GM18951 (cell line): Measurements from ENCODE around the gene HAPLN3.

Source experiments
- POLR2A ChIP-seq: IDR thresholded peaks from 4 replicates; pipeline ENCODE4 v1.6.1; 2011; ENCODE audit warnings: mild to moderate bottlenecking; ENCODE audit not compliant: insufficient read length, insufficient read depth; ENCODE audit errors: extremely low read depth
- in situ Hi-C: fragments of 300-500 bp; cut with MboI; formaldehyde crosslinking; loops from one replicate; pipeline ENCODE4 v1.12.0; 2022; ENCODE audit warnings: low sequenced_read_pairs, mixed read lengths, inconsistent platforms; ENCODE audit not compliant: unreplicated experiment

The HAPLN3 gene

GRCh38 chr15:88852476-88852875 is 42.9 kb downstream of the HAPLN3 start:
- TF ChIP-seq POLR2A: no peak
- in situ Hi-C loops: no loop called here

- TF ChIP-seq POLR2A: no peak
- in situ Hi-C loops: no loop called here
Measured at GRCh38 chr15:88849376-88850072, 45.8 kb downstream of the HAPLN3 start.

DNA sequence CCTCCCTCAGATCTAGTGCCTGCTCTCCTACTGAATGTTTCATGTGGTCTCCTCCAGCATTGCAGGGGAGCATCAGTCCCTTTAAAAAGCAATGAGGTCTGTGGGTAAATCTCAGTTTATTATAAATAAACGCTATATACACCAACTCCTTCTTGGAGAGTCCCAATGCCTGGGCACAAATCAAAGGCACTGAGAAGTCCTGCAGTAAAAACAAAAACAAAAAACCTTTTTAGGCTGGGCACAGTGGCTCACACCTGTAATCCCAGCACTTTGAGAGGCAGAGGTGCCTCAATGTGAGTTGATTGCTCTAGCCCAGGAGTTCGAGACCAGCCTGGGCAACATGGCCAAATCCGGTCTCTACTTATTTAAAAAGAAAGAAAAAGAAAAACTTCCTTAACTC is 47.1 kb downstream of the HAPLN3 start:
- no peak for TF ChIP-seq POLR2A
- in situ Hi-C loops: no loop called here

GRCh38 chr15:88847144-88847543 is 48.2 kb downstream of the HAPLN3 start:
- no peak for TF ChIP-seq POLR2A
- in situ Hi-C loops: no loop called here

- in situ Hi-C loops: no loop called here
- TF ChIP-seq POLR2A: no peak
Measured at GRCh38 chr15:88845616-88846015, 49.7 kb downstream of the HAPLN3 start.

DNA sequence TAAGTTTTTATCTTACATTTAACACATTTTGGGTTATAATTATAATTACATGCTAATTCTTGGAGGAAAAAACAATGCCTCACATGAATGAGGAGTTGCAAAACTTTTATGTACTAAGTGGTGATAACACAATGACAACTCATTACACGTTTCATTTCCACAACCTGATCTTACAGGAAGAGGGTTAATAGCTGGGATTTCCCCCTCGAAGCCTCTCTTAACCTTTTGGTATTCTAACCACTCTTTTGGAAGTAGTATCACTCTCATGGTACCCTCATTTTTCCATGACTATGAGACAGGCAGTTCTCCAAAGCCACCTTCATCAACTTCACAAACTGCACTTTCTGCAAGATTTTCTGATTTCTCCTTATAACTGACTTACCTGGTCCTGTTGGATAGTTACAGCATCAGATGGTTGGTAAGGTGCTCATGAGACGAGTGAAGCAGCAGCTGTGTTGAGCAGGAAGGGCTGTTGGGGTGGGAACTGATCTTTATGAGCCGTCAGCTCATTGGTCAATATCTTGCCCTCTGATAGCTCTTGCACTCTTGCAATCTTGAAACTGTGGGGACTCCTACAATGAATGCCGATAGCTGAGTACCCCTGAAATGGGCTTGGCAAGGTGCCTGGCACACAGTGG is 50.5 kb downstream of the HAPLN3 start:
- no peak for TF ChIP-seq POLR2A
- in situ Hi-C loops: no loop called here

DNA sequence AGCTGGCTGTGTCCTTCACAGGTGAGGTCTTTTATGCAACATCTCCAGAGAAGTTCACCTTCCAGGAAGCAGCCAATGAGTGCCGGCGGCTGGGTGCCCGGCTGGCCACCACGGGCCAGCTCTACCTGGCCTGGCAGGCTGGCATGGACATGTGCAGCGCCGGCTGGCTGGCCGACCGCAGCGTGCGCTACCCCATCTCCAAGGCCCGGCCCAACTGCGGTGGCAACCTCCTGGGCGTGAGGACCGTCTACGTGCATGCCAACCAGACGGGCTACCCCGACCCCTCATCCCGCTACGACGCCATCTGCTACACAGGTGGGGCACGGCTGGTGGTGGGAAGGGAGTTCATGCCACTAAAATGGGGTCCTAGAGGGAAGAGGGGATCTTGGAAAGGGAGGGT is 52.0 kb downstream of the HAPLN3 start:
- TF ChIP-seq POLR2A: no peak
- in situ Hi-C loops: no loop called here

GRCh38 chr15:88842156-88842555 is 53.2 kb downstream of the HAPLN3 start:
- no peak for TF ChIP-seq POLR2A
- in situ Hi-C loops: no loop called here

GRCh38 chr15:88841236-88841635 is 54.1 kb downstream of the HAPLN3 start:
- no peak for TF ChIP-seq POLR2A
- in situ Hi-C loops: no loop called here

DNA sequence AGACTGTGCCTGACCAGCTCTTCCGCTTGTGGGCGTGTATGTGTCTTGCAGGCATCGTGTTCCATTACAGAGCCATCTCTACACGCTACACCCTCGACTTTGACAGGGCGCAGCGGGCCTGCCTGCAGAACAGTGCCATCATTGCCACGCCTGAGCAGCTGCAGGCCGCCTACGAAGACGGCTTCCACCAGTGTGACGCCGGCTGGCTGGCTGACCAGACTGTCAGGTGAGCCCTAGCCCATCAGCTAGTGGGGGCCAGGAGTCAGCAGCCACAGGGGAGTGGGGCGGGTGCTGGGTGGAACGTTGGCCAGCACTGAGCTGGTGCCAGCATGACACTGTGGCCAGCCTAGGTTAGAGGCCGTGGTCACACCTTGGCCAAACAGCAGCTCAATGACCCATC is 55.4 kb downstream of the HAPLN3 start:
- in situ Hi-C loops: no loop called here
- TF ChIP-seq POLR2A: no peak

DNA sequence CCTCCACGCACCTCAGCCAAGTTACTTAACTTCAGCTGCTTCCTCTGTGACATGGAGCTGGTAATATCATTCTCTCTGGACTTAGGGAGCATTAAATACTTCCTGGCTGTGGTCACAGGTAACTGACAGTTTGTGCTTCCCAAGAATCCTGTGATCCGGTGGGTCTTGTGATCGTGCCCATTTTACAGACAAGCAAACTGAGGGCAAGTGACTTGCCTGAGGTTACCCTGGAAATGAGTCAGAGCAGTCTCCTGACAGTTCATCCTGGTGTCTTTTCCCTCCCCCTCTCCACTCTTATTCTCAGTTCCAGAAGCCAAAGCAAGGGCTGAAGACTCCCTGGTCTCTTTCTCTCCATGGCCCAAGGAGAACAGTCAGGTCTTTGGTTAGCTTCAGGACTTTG is 56.2 kb downstream of the HAPLN3 start:
- in situ Hi-C loops: no loop called here
- TF ChIP-seq POLR2A: no peak

GRCh38 chr15:88838667-88839066 is 56.7 kb downstream of the HAPLN3 start:
- TF ChIP-seq POLR2A: no peak
- in situ Hi-C loops: no loop called here

DNA sequence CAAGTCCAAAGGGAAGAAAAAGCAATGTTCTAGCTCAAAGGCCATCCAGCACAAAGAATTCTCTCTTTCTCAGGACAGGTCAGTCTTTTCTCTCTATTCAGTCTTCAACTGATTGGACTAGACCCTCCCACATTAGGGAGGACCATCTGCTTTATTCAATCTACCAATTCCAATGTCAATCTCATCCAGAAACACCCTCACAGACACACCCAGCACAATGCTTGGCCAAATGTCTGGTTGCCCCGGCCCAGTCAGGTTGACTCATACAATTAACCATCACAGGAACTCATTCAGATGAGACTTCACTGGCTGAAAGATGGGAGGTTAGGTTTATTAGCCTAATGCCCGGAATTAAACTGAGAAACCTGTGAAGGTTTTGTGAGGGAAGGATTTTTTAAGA is 59.7 kb downstream of the HAPLN3 start:
- in situ Hi-C loops: no loop called here
- TF ChIP-seq POLR2A: no peak

GRCh38 chr15:88835119-88835518 is 60.2 kb downstream of the HAPLN3 start:
- in situ Hi-C loops: no loop called here
- TF ChIP-seq POLR2A: no peak
